AML-193 (cell line): ENCODE measurements around the gene KCP.

ENCODE experiments used
- DNase-seq, 2 experiments: peaks; one replicate each; lab custom pipeline; 2025; lab: John Stamatoyannopoulos, UW

The KCP gene

GRCh38 chr7:128858380-128859231 lies 51.9 kb downstream of the KCP start:
- no peak for DNase-seq

- no peak for DNase-seq
These were observed 54.3 kb downstream of the KCP start for GRCh38 chr7:128856001-128856718.

GRCh38 chr7:128855559-128855958 lies 55.0 kb downstream of the KCP start:
- DNase-seq, result no peak

- no peak for DNase-seq
These were observed 56.1 kb downstream of the KCP start for GRCh38 chr7:128854396-128854795.

- DNase-seq, result no peak
These were observed 56.7 kb downstream of the KCP start for GRCh38 chr7:128853799-128854198.

GRCh38 chr7:128852537-128853254 lies 57.8 kb downstream of the KCP start:
- DNase-seq, result no peak

GRCh38 chr7:128849804-128850490 lies 60.6 kb downstream of the KCP start:
- no peak for DNase-seq

- DNase-seq, result no peak
These were observed 61.4 kb downstream of the KCP start for GRCh38 chr7:128849156-128849515.

- no peak for DNase-seq
These were observed 62.0 kb downstream of the KCP start for GRCh38 chr7:128848289-128849155.

GRCh38 chr7:128847721-128848211 lies 62.7 kb downstream of the KCP start:
- no peak for DNase-seq

- DNase-seq, result no peak
These were observed 63.6 kb downstream of the KCP start for GRCh38 chr7:128846781-128847444.

- no peak for DNase-seq
These were observed 64.5 kb downstream of the KCP start for GRCh38 chr7:128845987-128846386.

- no peak for DNase-seq
These were observed 65.0 kb downstream of the KCP start for GRCh38 chr7:128845475-128845874.

GRCh38 chr7:128844777-128845311 lies 65.7 kb downstream of the KCP start:
- no peak for DNase-seq

GRCh38 chr7:128843938-128844621 lies 66.4 kb downstream of the KCP start:
- DNase-seq, result no peak

- DNase-seq, result no peak
These were observed 67.6 kb downstream of the KCP start for GRCh38 chr7:128842674-128843641.

- DNase-seq, result peak; percentile 8 to 29
These were observed 68.4 kb downstream of the KCP start for GRCh38 chr7:128841921-128842673.
